Liver (tissue), 9 donors: Measurements from ENCODE around the gene NCK1. TPM values are rescaled to one million over a fixed set of nuclear protein-coding genes. Genes with fewer than 3 reads are reported as not detected.

ENCODE experiments used
- DNase-seq: peaks from one replicate; pipeline ENCODE4 v3.0.0-alpha.2; 2017; ENCODE audit warnings: low spot score
- H3K27ac ChIP-seq, 2 donors: one replicate each; pipeline ENCODE4 v1.7.0; 2013; ENCODE audit warnings: inconsistent platforms in 2 of 2, low read length in 2 of 2, control low read depth in 1 of 2, low read depth in 1 of 2, mild to moderate bottlenecking in 1 of 2
- H3K27me3 ChIP-seq, 4 donors: one replicate each; pipeline versions ENCODE4 v1.6.1 to v1.7.0; 2013; ENCODE audit warnings: low read length in 3 of 4, inconsistent platforms in 1 of 4, mild to moderate bottlenecking in 1 of 4, moderate library complexity in 1 of 4; ENCODE audit not compliant: control insufficient read depth in 4 of 4, insufficient read depth in 4 of 4
- H3K36me3 ChIP-seq, 4 donors: one replicate each; pipeline versions ENCODE4 v1.6.1 to v1.7.0; 2013; ENCODE audit warnings: low read length in 3 of 4, mild to moderate bottlenecking in 3 of 4, low read depth in 1 of 4, moderate library complexity in 1 of 4; ENCODE audit not compliant: control insufficient read depth in 4 of 4, insufficient read depth in 3 of 4
- H3K4me1 ChIP-seq, 4 donors: one replicate each; pipeline versions ENCODE4 v1.6.1 to v1.7.0; 2013; ENCODE audit warnings: low read length in 3 of 4, mild to moderate bottlenecking in 3 of 4, moderate library complexity in 1 of 4; ENCODE audit not compliant: control insufficient read depth in 4 of 4, insufficient read depth in 4 of 4
- H3K4me3 ChIP-seq, 3 donors: one replicate each; pipeline versions ENCODE4 v1.6.1 to v1.7.0; 2013; ENCODE audit warnings: low read length in 3 of 3, control low read depth in 1 of 3, low read depth in 1 of 3, mild to moderate bottlenecking in 1 of 3
- H3K9ac ChIP-seq, 2 donors: one replicate each; pipeline ENCODE4 v1.7.0; 2013; ENCODE audit warnings: low read length in 2 of 2, mild to moderate bottlenecking in 2 of 2, moderate library complexity in 2 of 2, control low read depth in 1 of 2, low read depth in 1 of 2
- H3K9me3 ChIP-seq, 4 donors: one replicate each; pipeline versions ENCODE4 v1.6.1 to v1.7.0; 2013; ENCODE audit warnings: low read length in 3 of 4; ENCODE audit not compliant: control insufficient read depth in 4 of 4
- ATF3 ChIP-seq: IDR thresholded peaks from 2 replicates; pipeline ENCODE4 v1.6.1; 2016; ENCODE audit warnings: antibody characterized with exemption
- EGR1 ChIP-seq, 2 donors: IDR thresholded peaks; 2 replicates each; pipeline ENCODE4 v1.6.1; 2016 to 2018; ENCODE audit warnings: antibody characterized with exemption in 2 of 2, low read depth in 2 of 2
- FOXA1 ChIP-seq: IDR thresholded peaks from 2 replicates; pipeline ENCODE4 v1.6.1; 2016; ENCODE audit warnings: antibody characterized with exemption
- FOXA2 ChIP-seq: IDR thresholded peaks from 2 replicates; pipeline ENCODE4 v1.6.1; 2016; ENCODE audit warnings: antibody characterized with exemption
- GABPA ChIP-seq, 2 donors: IDR thresholded peaks in 1 of 2; conservative IDR thresholded peaks in 1 of 2; 2 replicates each; pipeline ENCODE4 v1.6.1; 2016; ENCODE audit warnings: antibody characterized with exemption in 2 of 2, mild to moderate bottlenecking in 1 of 2, moderate library complexity in 1 of 2
- HNF4A ChIP-seq, 2 donors: conservative IDR thresholded peaks; 2 replicates each; pipeline ENCODE4 v1.6.1; 2016; ENCODE audit warnings: antibody characterized with exemption in 2 of 2, mild to moderate bottlenecking in 2 of 2
- HNF4G ChIP-seq: IDR thresholded peaks from 2 replicates; pipeline ENCODE4 v1.6.1; 2016; ENCODE audit warnings: antibody characterized with exemption
- JUND ChIP-seq, 2 donors: IDR thresholded peaks; 2 replicates each; pipeline ENCODE4 v1.6.1; 2016; ENCODE audit warnings: antibody characterized with exemption in 2 of 2
- NR2F2 ChIP-seq: IDR thresholded peaks from 2 replicates; pipeline ENCODE4 v1.6.1; 2016; ENCODE audit warnings: antibody characterized with exemption
- RXRA ChIP-seq, 2 donors: IDR thresholded peaks; 2 replicates each; pipeline ENCODE4 v1.6.1; 2017 to 2018; ENCODE audit warnings: antibody characterized with exemption in 2 of 2, mild to moderate bottlenecking in 1 of 2
- SP1 ChIP-seq: IDR thresholded peaks from 2 replicates; pipeline ENCODE4 v1.6.1; 2018; ENCODE audit warnings: antibody characterized with exemption, mild to moderate bottlenecking
- TAF1 ChIP-seq: conservative IDR thresholded peaks from 2 replicates; pipeline ENCODE4 v1.6.1; 2016; ENCODE audit warnings: antibody characterized with exemption, mild to moderate bottlenecking
- YY1 ChIP-seq: IDR thresholded peaks from 2 replicates; pipeline ENCODE4 v1.6.1; 2016; ENCODE audit warnings: antibody characterized with exemption, mild to moderate bottlenecking
- WGBS: extraction: QIAGEN DNeasy Blood & Tissue Kit; methylation state at CpG from one replicate; pipeline ENCODE4 v1.1.7; 2013; 5-methylcytosine and 5-hydroxymethylcytosine counted together
- polyA plus RNA-seq, 2 donors: library from polyadenylated mRNA; stranded (reverse) in 1 of 2; unstranded in 1 of 2; fragments of 200-250 nt in 1 of 2; fragments of >200 nt in 1 of 2; fragmentation: Nextera tagmentation in 1 of 2; extraction: Ambion mirVana in 1 of 2; gene quantifications; one replicate each; pipeline versions ENCODE4 v1.2.1 to v1.2.3, GENCODE V29; 2013 to 2015
- total RNA-seq, 2 donors: library from RNA; depleted of rRNA; stranded (reverse); fragments of >200 nt; gene quantifications; one replicate each; pipeline ENCODE4 v1.2.3, GENCODE V29; 2014
- TF ChIP-seq, protein P1 (sequence below): IDR thresholded peaks from 2 replicates; pipeline ENCODE4 v1.6.1; 2016; ENCODE audit warnings: antibody characterized with exemption, mild to moderate bottlenecking
- TF ChIP-seq, protein P2 (sequence below): IDR thresholded peaks from 2 replicates; pipeline ENCODE4 v1.6.1; 2016; ENCODE audit warnings: antibody characterized with exemption
- TF ChIP-seq, protein P3 (sequence below): IDR thresholded peaks from 2 replicates; pipeline ENCODE4 v1.6.1; 2016; ENCODE audit warnings: antibody characterized with exemption
- TF ChIP-seq, protein P4 (sequence below): fragments of 150-350 bp; IDR thresholded peaks from 2 replicates; pipeline ENCODE4 v1.5.1; 2017; ENCODE audit warnings: improper control_type of control experiment, low read depth, low read length; ENCODE audit not compliant: missing input control
- donor health status: healthy.
- donor health status: healthy.
- donor health status: healthy.
- donor health status: healthy.
- donor health status: healthy.

Gene NCK1
- total and polyA plus RNA-seq, 4 donors = 13.7 to 35.8 (median 19.4) TPM

DNA sequence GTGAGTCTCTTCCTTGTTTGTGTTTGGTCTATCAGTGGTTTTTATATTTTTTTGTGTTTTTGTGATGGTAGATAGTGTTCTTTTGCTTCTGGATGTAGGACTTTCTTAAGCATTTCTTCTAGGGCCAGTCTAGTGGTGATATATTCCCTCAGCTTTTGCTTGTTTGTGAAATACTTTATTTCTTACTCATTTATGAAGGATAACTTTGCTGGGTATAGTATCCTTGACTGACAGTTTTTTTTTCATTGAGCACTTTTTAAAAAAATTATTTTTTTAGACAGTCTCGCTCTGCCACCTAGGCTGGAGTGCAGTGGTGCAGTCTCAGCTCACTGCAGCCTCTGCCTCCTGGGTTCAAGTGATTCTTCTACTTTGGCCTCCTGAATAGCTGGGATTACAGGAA lies 41.9 kb downstream of the NCK1 start:
- no peak overlapping the region for H3K4me3 ChIP-seq
- H3K4me1 ChIP-seq = peaks cover 0 to 6% (median 2%) of the 10 kb centered on the region in 4 donors
- H3K27me3 ChIP-seq = no peaks in the 10 kb centered on the region
- H3K9ac ChIP-seq = no peak overlapping the region
- no peak for DNase-seq
- peaks cover 0 to 1% (median 0%) of the 10 kb centered on the region in 4 donors for H3K9me3 ChIP-seq
- 1% methylated on average over 1 of the region's 1 CpG for WGBS
- no peak for TF ChIP-seq EGR1 (IDR thresholded peaks at IDR 0.05; ENCODE audit: low read depth in 2 of 2)
- TF ChIP-seq ATF3 = no peak
- TF ChIP-seq, protein P1, sequence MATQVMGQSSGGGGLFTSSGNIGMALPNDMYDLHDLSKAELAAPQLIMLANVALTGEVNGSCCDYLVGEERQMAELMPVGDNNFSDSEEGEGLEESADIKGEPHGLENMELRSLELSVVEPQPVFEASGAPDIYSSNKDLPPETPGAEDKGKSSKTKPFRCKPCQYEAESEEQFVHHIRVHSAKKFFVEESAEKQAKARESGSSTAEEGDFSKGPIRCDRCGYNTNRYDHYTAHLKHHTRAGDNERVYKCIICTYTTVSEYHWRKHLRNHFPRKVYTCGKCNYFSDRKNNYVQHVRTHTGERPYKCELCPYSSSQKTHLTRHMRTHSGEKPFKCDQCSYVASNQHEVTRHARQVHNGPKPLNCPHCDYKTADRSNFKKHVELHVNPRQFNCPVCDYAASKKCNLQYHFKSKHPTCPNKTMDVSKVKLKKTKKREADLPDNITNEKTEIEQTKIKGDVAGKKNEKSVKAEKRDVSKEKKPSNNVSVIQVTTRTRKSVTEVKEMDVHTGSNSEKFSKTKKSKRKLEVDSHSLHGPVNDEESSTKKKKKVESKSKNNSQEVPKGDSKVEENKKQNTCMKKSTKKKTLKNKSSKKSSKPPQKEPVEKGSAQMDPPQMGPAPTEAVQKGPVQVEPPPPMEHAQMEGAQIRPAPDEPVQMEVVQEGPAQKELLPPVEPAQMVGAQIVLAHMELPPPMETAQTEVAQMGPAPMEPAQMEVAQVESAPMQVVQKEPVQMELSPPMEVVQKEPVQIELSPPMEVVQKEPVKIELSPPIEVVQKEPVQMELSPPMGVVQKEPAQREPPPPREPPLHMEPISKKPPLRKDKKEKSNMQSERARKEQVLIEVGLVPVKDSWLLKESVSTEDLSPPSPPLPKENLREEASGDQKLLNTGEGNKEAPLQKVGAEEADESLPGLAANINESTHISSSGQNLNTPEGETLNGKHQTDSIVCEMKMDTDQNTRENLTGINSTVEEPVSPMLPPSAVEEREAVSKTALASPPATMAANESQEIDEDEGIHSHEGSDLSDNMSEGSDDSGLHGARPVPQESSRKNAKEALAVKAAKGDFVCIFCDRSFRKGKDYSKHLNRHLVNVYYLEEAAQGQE = no peak
- TF ChIP-seq, protein P2, sequence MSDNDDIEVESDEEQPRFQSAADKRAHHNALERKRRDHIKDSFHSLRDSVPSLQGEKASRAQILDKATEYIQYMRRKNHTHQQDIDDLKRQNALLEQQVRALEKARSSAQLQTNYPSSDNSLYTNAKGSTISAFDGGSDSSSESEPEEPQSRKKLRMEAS = no peak
- no peak for TF ChIP-seq HNF4G
- no peak for TF ChIP-seq HNF4A (conservative IDR thresholded peaks at IDR 0.05)
- H3K27ac ChIP-seq = no peak overlapping the region
- no peaks in the 10 kb centered on the region for H3K36me3 ChIP-seq

- TF ChIP-seq EGR1 (IDR thresholded peaks at IDR 0.05; ENCODE audit: low read depth in 2 of 2) = no peak
- TF ChIP-seq, protein P2 = no peak
- no peak for TF ChIP-seq GABPA (IDR thresholded peaks at IDR 0.05 in 1 of 2, conservative IDR thresholded peaks at IDR 0.05 in 1 of 2)
- no peak for TF ChIP-seq SP1
- TF ChIP-seq, protein P3, sequence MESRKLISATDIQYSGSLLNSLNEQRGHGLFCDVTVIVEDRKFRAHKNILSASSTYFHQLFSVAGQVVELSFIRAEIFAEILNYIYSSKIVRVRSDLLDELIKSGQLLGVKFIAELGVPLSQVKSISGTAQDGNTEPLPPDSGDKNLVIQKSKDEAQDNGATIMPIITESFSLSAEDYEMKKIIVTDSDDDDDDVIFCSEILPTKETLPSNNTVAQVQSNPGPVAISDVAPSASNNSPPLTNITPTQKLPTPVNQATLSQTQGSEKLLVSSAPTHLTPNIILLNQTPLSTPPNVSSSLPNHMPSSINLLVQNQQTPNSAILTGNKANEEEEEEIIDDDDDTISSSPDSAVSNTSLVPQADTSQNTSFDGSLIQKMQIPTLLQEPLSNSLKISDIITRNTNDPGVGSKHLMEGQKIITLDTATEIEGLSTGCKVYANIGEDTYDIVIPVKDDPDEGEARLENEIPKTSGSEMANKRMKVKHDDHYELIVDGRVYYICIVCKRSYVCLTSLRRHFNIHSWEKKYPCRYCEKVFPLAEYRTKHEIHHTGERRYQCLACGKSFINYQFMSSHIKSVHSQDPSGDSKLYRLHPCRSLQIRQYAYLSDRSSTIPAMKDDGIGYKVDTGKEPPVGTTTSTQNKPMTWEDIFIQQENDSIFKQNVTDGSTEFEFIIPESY = no peak
- no peak for TF ChIP-seq TAF1
- TF ChIP-seq RXRA (IDR thresholded peaks at IDR 0.05) = no peak
- TF ChIP-seq, protein P1 = no peak
- TF ChIP-seq NR2F2 = no peak
- TF ChIP-seq HNF4G = no peak
- TF ChIP-seq ATF3 = no peak
- no peak for TF ChIP-seq JUND (IDR thresholded peaks at IDR 0.05)
- TF ChIP-seq FOXA2 = no peak
- TF ChIP-seq, protein P4, sequence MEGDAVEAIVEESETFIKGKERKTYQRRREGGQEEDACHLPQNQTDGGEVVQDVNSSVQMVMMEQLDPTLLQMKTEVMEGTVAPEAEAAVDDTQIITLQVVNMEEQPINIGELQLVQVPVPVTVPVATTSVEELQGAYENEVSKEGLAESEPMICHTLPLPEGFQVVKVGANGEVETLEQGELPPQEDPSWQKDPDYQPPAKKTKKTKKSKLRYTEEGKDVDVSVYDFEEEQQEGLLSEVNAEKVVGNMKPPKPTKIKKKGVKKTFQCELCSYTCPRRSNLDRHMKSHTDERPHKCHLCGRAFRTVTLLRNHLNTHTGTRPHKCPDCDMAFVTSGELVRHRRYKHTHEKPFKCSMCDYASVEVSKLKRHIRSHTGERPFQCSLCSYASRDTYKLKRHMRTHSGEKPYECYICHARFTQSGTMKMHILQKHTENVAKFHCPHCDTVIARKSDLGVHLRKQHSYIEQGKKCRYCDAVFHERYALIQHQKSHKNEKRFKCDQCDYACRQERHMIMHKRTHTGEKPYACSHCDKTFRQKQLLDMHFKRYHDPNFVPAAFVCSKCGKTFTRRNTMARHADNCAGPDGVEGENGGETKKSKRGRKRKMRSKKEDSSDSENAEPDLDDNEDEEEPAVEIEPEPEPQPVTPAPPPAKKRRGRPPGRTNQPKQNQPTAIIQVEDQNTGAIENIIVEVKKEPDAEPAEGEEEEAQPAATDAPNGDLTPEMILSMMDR = no peak
- no peak for TF ChIP-seq HNF4A (conservative IDR thresholded peaks at IDR 0.05)
- no peak for TF ChIP-seq FOXA1
- no peak for TF ChIP-seq YY1
- no peak overlapping the region for H3K9ac ChIP-seq
Measured at GRCh38 chr3:136904746-136905145, 42.7 kb downstream of the NCK1 start.

More at GRCh38 chr3:136904746-136905145, 42.7 kb downstream of the NCK1 start:
- H3K27me3 ChIP-seq = no peaks in the 10 kb centered on the region
- H3K36me3 ChIP-seq = no peaks in the 10 kb centered on the region
- DNase-seq = no peak
- peaks cover 0 to 10% (median 2%) of the 10 kb centered on the region in 4 donors for H3K4me1 ChIP-seq
- H3K27ac ChIP-seq = no peak overlapping the region
- no peak overlapping the region for H3K4me3 ChIP-seq
- WGBS = 73% methylated on average over 4 of the region's 4 CpGs
- peaks cover 0 to 1% (median 0%) of the 10 kb centered on the region in 4 donors for H3K9me3 ChIP-seq
